B cell (primary cell): ENCODE measurements around the gene CWF19L2. TPM values are rescaled to one million over a fixed set of nuclear protein-coding genes. Genes with fewer than 3 reads are reported as not detected.

Source experiments
- ATAC-seq: fragments of 200-7000 bp; cut with Tn5 transposase; one replicate; pipeline ENCODE4 v1.10.0; 2021; ENCODE audit warnings: low read depth, mild to moderate bottlenecking, moderate number of reproducible peaks, moderate library complexity
- CTCF ChIA-PET: fragments of 350-600 bp; sonication (Branson Sonifier 250); formaldehyde crosslinking; loops from one replicate; lab custom pipeline; 2021; ENCODE audit warnings: antibody characterized with exemption, inconsistent platforms; lab: Charles Lee
- POLR2A ChIA-PET: fragments of 350-600 bp; sonication (Branson Sonifier 250); formaldehyde crosslinking; loops from one replicate; lab custom pipeline; 2021; ENCODE audit warnings: antibody characterized with exemption; lab: Charles Lee
- DNase-seq: peaks from one replicate; pipeline ENCODE4 v3.0.0; 2013
- H2AFZ ChIP-seq: 2 replicates; pipeline ENCODE4 v1.6.1; 2012; ENCODE audit warnings: mild to moderate bottlenecking, low read depth, low read length; ENCODE audit not compliant: insufficient read depth, poor library complexity, severe bottlenecking
- H3K27ac ChIP-seq, 2 donors: 1 replicate in 1 of 2; 2 replicates in 1 of 2; pipeline ENCODE4 v1.5.1; 2012 to 2013; ENCODE audit warnings: low read length in 2 of 2, mild to moderate bottlenecking in 2 of 2, moderate library complexity in 1 of 2
- H3K27me3 ChIP-seq, 4 experiments: fragments of 200-600 bp in 1 of 4; sonication (generic) in 1 of 4; replicated peaks in 1 of 4; 1 replicate in 2 of 4; 2 replicates in 2 of 4; pipeline versions ENCODE4 v1.6.1 to v1.7.0; 2013 to 2016; ENCODE audit warnings: low read length in 3 of 4, mild to moderate bottlenecking in 2 of 4, mixed read lengths in 1 of 4, moderate library complexity in 1 of 4; ENCODE audit not compliant: insufficient read depth in 4 of 4, control insufficient read depth in 3 of 4; ENCODE audit errors: control extremely low read depth in 1 of 4
- H3K36me3 ChIP-seq, 2 experiments: replicated peaks in 1 of 2; 1 replicate in 1 of 2; 2 replicates in 1 of 2; pipeline versions ENCODE4 v1.6.1 to v1.7.1; 2013; ENCODE audit warnings: low read length in 1 of 2; ENCODE audit not compliant: insufficient read depth in 2 of 2, control insufficient read depth in 1 of 2; ENCODE audit errors: control extremely low read depth in 1 of 2, extremely low read depth in 1 of 2
- H3K4me1 ChIP-seq, 2 donors: fragments of 200-600 bp in 1 of 2; sonication (generic) in 1 of 2; 1 replicate in 1 of 2; 2 replicates in 1 of 2; pipeline versions ENCODE4 v1.5.1 to v1.6.1; 2013 to 2017; ENCODE audit warnings: low read length in 2 of 2; ENCODE audit not compliant: control insufficient read depth in 2 of 2, insufficient read depth in 2 of 2
- H3K4me2 ChIP-seq: replicated peaks from 2 replicates; pipeline ENCODE3; 2012; ENCODE audit warnings: mild to moderate bottlenecking, low read depth, low read length; ENCODE audit not compliant: poor library complexity, severe bottlenecking
- H3K4me3 ChIP-seq, 5 experiments: fragments of 200-600 bp in 1 of 5; sonication (generic) in 1 of 5; 1 replicate in 3 of 5; 2 replicates in 2 of 5; pipeline versions ENCODE4 v1.5.1 to v1.7.0; 2011 to 2016; ENCODE audit warnings: low read length in 4 of 5, mild to moderate bottlenecking in 4 of 5, low read depth in 2 of 5, control low read depth in 1 of 5, moderate library complexity in 1 of 5; ENCODE audit not compliant: insufficient read depth in 1 of 5; ENCODE audit errors: control extremely low read depth in 1 of 5, extremely low read depth in 1 of 5
- H3K79me2 ChIP-seq: fragments of 200-600 bp; sonication (generic); one replicate; pipeline ENCODE4 v1.6.0; 2016; ENCODE audit warnings: low read length; ENCODE audit not compliant: control insufficient read depth, insufficient read depth
- H3K9ac ChIP-seq: fragments of 200-600 bp; sonication (generic); 2 replicates; pipeline ENCODE4 v1.6.1; 2017; ENCODE audit warnings: mild to moderate bottlenecking, low read length, moderate library complexity
- H3K9me3 ChIP-seq, 3 donors: one replicate each; pipeline versions ENCODE4 v1.6.1 to v1.7.1; 2013; ENCODE audit warnings: low read length in 2 of 3; ENCODE audit not compliant: control insufficient read depth in 2 of 3, insufficient read depth in 1 of 3; ENCODE audit errors: control extremely low read depth in 1 of 3
- H4K20me1 ChIP-seq: 2 replicates; pipeline ENCODE4 v1.6.0; 2012; ENCODE audit warnings: mild to moderate bottlenecking, low read length; ENCODE audit not compliant: insufficient read depth, control insufficient read depth, poor library complexity, severe bottlenecking
- H3K27ac Mint-ChIP-seq: one replicate; pipeline ENCODE4 v1.8.0; 2021; ENCODE audit warnings: mixed read lengths
- H3K27me3 Mint-ChIP-seq: one replicate; pipeline ENCODE4 v1.8.0; 2021; ENCODE audit warnings: mixed read lengths
- H3K4me1 Mint-ChIP-seq: one replicate; pipeline ENCODE4 v1.8.0; 2021; ENCODE audit warnings: mixed read lengths
- H3K4me3 Mint-ChIP-seq: one replicate; pipeline ENCODE4 v1.8.0; 2021; ENCODE audit warnings: mixed read lengths
- H3K9me3 Mint-ChIP-seq: one replicate; pipeline ENCODE4 v1.8.0; 2022; ENCODE audit warnings: mixed read lengths; ENCODE audit not compliant: insufficient read depth
- CTCF ChIP-seq: fragments of 200-600 bp; IDR thresholded peaks from one replicate; pipeline ENCODE4 v1.8.0; 2022; ENCODE audit warnings: antibody characterized with exemption, mild to moderate bottlenecking
- EZH2 ChIP-seq: IDR thresholded peaks from 2 replicates; pipeline ENCODE4 v1.6.1; 2012; ENCODE audit warnings: borderline replicate concordance, low read depth, mild to moderate bottlenecking, moderate library complexity, low read length; ENCODE audit not compliant: insufficient read depth, poor library complexity, severe bottlenecking
- WGBS: methylation state at CpG from one replicate; pipeline ENCODE4 v1.1.5; 2013; ENCODE audit warnings: missing lambda C conversion rate; ENCODE audit not compliant: insufficient coverage; 5-methylcytosine and 5-hydroxymethylcytosine counted together
- intact Hi-C: fragments of 100-400 bp; cut with micrococcal nuclease; formaldehyde crosslinking; loops from one replicate; pipeline ENCODE4 v1.10.0; 2022
- polyA plus RNA-seq: library from polyadenylated mRNA; depleted of rRNA; stranded (reverse); fragments of >200 nt; gene quantifications from 2 replicates; pipeline ENCODE4 v1.2.3, GENCODE V29; 2012
- total RNA-seq, 2 donors: library from RNA; stranded (reverse); fragments of 120-200 nt in 1 of 2; gene quantifications; 1 replicate in 1 of 2; 2 replicates in 1 of 2; pipeline versions ENCODE4 v1.2.3 to v1.2.4, GENCODE V29; 2013 to 2022

CWF19L2 gene
- total and polyA plus RNA-seq, 2 donors (not counting 1 experiment from before 2014, with no cell fraction given), result 2.4 to 44.3 TPM

GRCh38 chr11:107413352-107413751, 44.3 kb downstream of the CWF19L2 start:
- TF ChIP-seq EZH2 (no peak), CTCF (no peak)
- intact Hi-C loops, result no loop called here
- H3K4me1 Mint-ChIP-seq, result no peaks in the 10 kb centered on the region
- Histone ChIP-seq H3K4me3 (no peak overlapping the region), H3K27me3 (no peaks in the 10 kb centered on the region), H3K79me2 (no peaks in the 10 kb centered on the region), H3K4me1 (no peaks in the 10 kb centered on the region), H3K4me2 (no peak overlapping the region), H4K20me1 (no peaks in the 10 kb centered on the region), H3K9ac (no peak overlapping the region), H3K9me3 (no peaks in the 10 kb centered on the region), H3K27ac (no peak overlapping the region), H3K36me3 (peaks cover 11 to 25% of the 10 kb centered on the region in 2 experiments), H2AFZ (no peak overlapping the region)
- H3K9me3 Mint-ChIP-seq, result no peaks in the 10 kb centered on the region
- H3K4me3 Mint-ChIP-seq, result no peak overlapping the region
- no peak overlapping the region for H3K27ac Mint-ChIP-seq
- DNase-seq, result no peak
- POLR2A ChIA-PET, result no interaction called here
- no peaks in the 10 kb centered on the region for H3K27me3 Mint-ChIP-seq
- CTCF ChIA-PET, result no interaction called here
- WGBS, result no CpG with 5 or more reads among the region's 1 CpG
- ATAC-seq, result no peak

GRCh38 chr11:107408762-107409211, 48.8 kb downstream of the CWF19L2 start:
- no CpG with 5 or more reads among the region's 1 CpG for WGBS
- Histone ChIP-seq H3K9me3 (no peaks in the 10 kb centered on the region), H2AFZ (no peak overlapping the region), H3K36me3 (peaks cover 4 to 16% of the 10 kb centered on the region in 2 experiments), H3K27ac (no peak overlapping the region), H3K4me2 (no peak overlapping the region), H3K27me3 (no peaks in the 10 kb centered on the region), H4K20me1 (no peaks in the 10 kb centered on the region), H3K4me1 (no peaks in the 10 kb centered on the region), H3K4me3 (no peak overlapping the region), H3K9ac (no peak overlapping the region), H3K79me2 (no peaks in the 10 kb centered on the region)
- no peaks in the 10 kb centered on the region for H3K27me3 Mint-ChIP-seq
- ATAC-seq (no peak), DNase-seq (no peak)
- H3K27ac Mint-ChIP-seq, result no peak overlapping the region
- intact Hi-C loops, result no loop called here
- no peaks in the 10 kb centered on the region for H3K4me1 Mint-ChIP-seq
- peaks cover under 1% of the 10 kb centered on the region for H3K9me3 Mint-ChIP-seq
- no peak overlapping the region for H3K4me3 Mint-ChIP-seq
- ChIA-PET CTCF (no interaction called here), POLR2A (no interaction called here)
- TF ChIP-seq CTCF (no peak), EZH2 (no peak)
